ENCODE measurements around the gene TPTE2. TPM values are rescaled to one million over a fixed set of nuclear protein-coding genes. Genes with fewer than 3 reads are reported as not detected.
A peak's percentile ranks its signal among the peaks of the same experiment; 100 is the strongest.
"Not testable (repeated sequence)": the region's sequence is repeated elsewhere in the genome, so short reads cannot be mapped to it uniquely, and the experiment has no call there.

Gene TPTE2
- polyA plus RNA-seq, 3 donors from 2014 or later = not detected

GRCh38 chr13:19525634-19526033 lies 35.7 kb downstream of the TPTE2 start:
- not testable (repeated sequence) for H3K36me3 Mint-ChIP-seq, DNase-seq, H3K27ac Mint-ChIP-seq, H3K4me3 Mint-ChIP-seq, H3K4me1 Mint-ChIP-seq, H3K9me3 Mint-ChIP-seq
- H3K27me3 Mint-ChIP-seq (ENCODE audit: low read depth in 3 of 3) = peaks cover 0 to 13% (median 1%) of the 10 kb centered on the region in 3 donors

- Mint-ChIP-seq H3K4me3 (no peak overlapping the region), H3K9me3 (peaks cover 0 to 8% (median 0%) of the 10 kb centered on the region in 6 donors), H3K27ac (no peak overlapping the region), H3K27me3 (ENCODE audit: low read depth in 3 of 3) (peaks cover 0 to 9% (median 1%) of the 10 kb centered on the region in 3 donors), H3K4me1 (no peaks in the 10 kb centered on the region), H3K36me3 (no peaks in the 10 kb centered on the region)
- no peak for DNase-seq
Observed at GRCh38 chr13:19519049-19519448, 42.3 kb downstream of the TPTE2 start.

GRCh38 chr13:19507623-19508022 lies 53.7 kb downstream of the TPTE2 start:
- H3K36me3 Mint-ChIP-seq; H3K4me3 Mint-ChIP-seq; H3K27ac Mint-ChIP-seq; H3K4me1 Mint-ChIP-seq; H3K27me3 Mint-ChIP-seq (ENCODE audit: low read depth in 3 of 3); H3K9me3 Mint-ChIP-seq; DNase-seq: not testable (repeated sequence)

GRCh38 chr13:19460126-19460525 lies 101.2 kb downstream of the TPTE2 start:
- not testable (repeated sequence) for H3K4me3 Mint-ChIP-seq; H3K27ac Mint-ChIP-seq; DNase-seq; H3K36me3 Mint-ChIP-seq; H3K4me1 Mint-ChIP-seq; H3K27me3 Mint-ChIP-seq (ENCODE audit: low read depth in 3 of 3)
- H3K9me3 Mint-ChIP-seq = peaks cover 19 to 25% (median 23%) of the 10 kb centered on the region in 6 donors

GRCh38 chr13:19439056-19439686 lies 122.2 kb downstream of the TPTE2 start:
- not testable (repeated sequence) for H3K4me3 Mint-ChIP-seq; H3K36me3 Mint-ChIP-seq; H3K9me3 Mint-ChIP-seq; H3K27me3 Mint-ChIP-seq (ENCODE audit: low read depth in 3 of 3); H3K27ac Mint-ChIP-seq; H3K4me1 Mint-ChIP-seq
- DNase-seq = peak in 1 of 3 donors; percentile 5

GRCh38 chr13:19437780-19438179 lies 123.6 kb downstream of the TPTE2 start:
- H3K9me3 Mint-ChIP-seq; H3K4me1 Mint-ChIP-seq; DNase-seq; H3K27ac Mint-ChIP-seq; H3K36me3 Mint-ChIP-seq; H3K27me3 Mint-ChIP-seq (ENCODE audit: low read depth in 3 of 3); H3K4me3 Mint-ChIP-seq: not testable (repeated sequence)

- H3K9me3 Mint-ChIP-seq; H3K4me1 Mint-ChIP-seq; H3K36me3 Mint-ChIP-seq; H3K27ac Mint-ChIP-seq; DNase-seq; H3K27me3 Mint-ChIP-seq (ENCODE audit: low read depth in 3 of 3); H3K4me3 Mint-ChIP-seq: not testable (repeated sequence)
Observed at GRCh38 chr13:19422236-19422635, 139.1 kb downstream of the TPTE2 start.

GRCh38 chr13:19412494-19412893 lies 148.8 kb downstream of the TPTE2 start:
- not testable (repeated sequence) for H3K4me1 Mint-ChIP-seq; DNase-seq; H3K4me3 Mint-ChIP-seq; H3K36me3 Mint-ChIP-seq; H3K27me3 Mint-ChIP-seq (ENCODE audit: low read depth in 3 of 3); H3K27ac Mint-ChIP-seq
- peaks cover 10 to 37% (median 19%) of the 10 kb centered on the region in 6 donors for H3K9me3 Mint-ChIP-seq

GRCh38 chr13:19382746-19383511 lies 178.4 kb downstream of the TPTE2 start:
- H3K27ac Mint-ChIP-seq; DNase-seq; H3K9me3 Mint-ChIP-seq; H3K4me1 Mint-ChIP-seq; H3K4me3 Mint-ChIP-seq; H3K27me3 Mint-ChIP-seq (ENCODE audit: low read depth in 3 of 3); H3K36me3 Mint-ChIP-seq: not testable (repeated sequence)

- H3K9me3 Mint-ChIP-seq = peaks cover 0 to 8% (median 2%) of the 10 kb centered on the region in 6 donors
- H3K4me3 Mint-ChIP-seq = no peak overlapping the region
- H3K27ac Mint-ChIP-seq = no peak overlapping the region
- no peak for DNase-seq
- no peaks in the 10 kb centered on the region for H3K4me1 Mint-ChIP-seq
- H3K36me3 Mint-ChIP-seq = no peaks in the 10 kb centered on the region
- H3K27me3 Mint-ChIP-seq (ENCODE audit: low read depth in 3 of 3) = peaks cover 0 to 4% (median 0%) of the 10 kb centered on the region in 3 donors
Observed at GRCh38 chr13:19382111-19382510, 179.2 kb downstream of the TPTE2 start.

Other genes starting within 250 kb of the TPTE2 start
- gene MPHOSPH8, start 72.1 kb upstream of the TPTE2 start, polyA plus RNA-seq = 10 to 100 TPM in 1 of 3 donors, 1 to 10 TPM in 2; 3.9 to 20.5 (median 7.2) TPM
- 10 to 100 TPM; 26.6 to 37.4 (median 36.6) TPM for gene PSPC1, start 221.4 kb upstream of the TPTE2 start, polyA plus RNA-seq

Data from immature natural killer cell (primary cell).